HUES64 (cell line): ENCODE measurements around the gene HBG1.
"Not testable (repeated sequence)": the region's sequence is repeated elsewhere in the genome, so short reads cannot be mapped to it uniquely, and the experiment has no call there.

Experiments
- H3K27ac ChIP-seq: 2 replicates; pipeline ENCODE4 v1.7.0; 2013; ENCODE audit warnings: low read depth, low read length, inconsistent platforms
- H3K27me3 ChIP-seq: 2 replicates; pipeline ENCODE4 v1.6.1; 2013; ENCODE audit warnings: mild to moderate bottlenecking, low read length; ENCODE audit not compliant: insufficient read depth
- H3K36me3 ChIP-seq: 2 replicates; pipeline ENCODE4 v1.6.1; 2013; ENCODE audit warnings: mild to moderate bottlenecking, low read length; ENCODE audit not compliant: insufficient read depth
- H3K4me1 ChIP-seq: 2 replicates; pipeline ENCODE4 v1.6.1; 2013; ENCODE audit warnings: mild to moderate bottlenecking, low read length, moderate library complexity; ENCODE audit not compliant: insufficient read depth
- H3K4me3 ChIP-seq: 2 replicates; pipeline ENCODE4 v1.5.1; 2013; ENCODE audit warnings: mild to moderate bottlenecking, low read length, moderate library complexity
- H3K9ac ChIP-seq: 2 replicates; pipeline ENCODE4 v1.6.1; 2013; ENCODE audit warnings: mild to moderate bottlenecking, low read depth, low read length
- H3K9me3 ChIP-seq: 2 replicates; pipeline ENCODE4 v1.6.1; 2013; ENCODE audit warnings: low read depth, low read length; ENCODE audit not compliant: insufficient read depth
- WGBS: fragments of 150-250, 120-280 bp; methylation state at CpG from one replicate; pipeline ENCODE4 v1.1.7; 2013; ENCODE audit warnings: missing lambda C conversion rate; 5-methylcytosine and 5-hydroxymethylcytosine counted together

The HBG1 gene

DNA sequence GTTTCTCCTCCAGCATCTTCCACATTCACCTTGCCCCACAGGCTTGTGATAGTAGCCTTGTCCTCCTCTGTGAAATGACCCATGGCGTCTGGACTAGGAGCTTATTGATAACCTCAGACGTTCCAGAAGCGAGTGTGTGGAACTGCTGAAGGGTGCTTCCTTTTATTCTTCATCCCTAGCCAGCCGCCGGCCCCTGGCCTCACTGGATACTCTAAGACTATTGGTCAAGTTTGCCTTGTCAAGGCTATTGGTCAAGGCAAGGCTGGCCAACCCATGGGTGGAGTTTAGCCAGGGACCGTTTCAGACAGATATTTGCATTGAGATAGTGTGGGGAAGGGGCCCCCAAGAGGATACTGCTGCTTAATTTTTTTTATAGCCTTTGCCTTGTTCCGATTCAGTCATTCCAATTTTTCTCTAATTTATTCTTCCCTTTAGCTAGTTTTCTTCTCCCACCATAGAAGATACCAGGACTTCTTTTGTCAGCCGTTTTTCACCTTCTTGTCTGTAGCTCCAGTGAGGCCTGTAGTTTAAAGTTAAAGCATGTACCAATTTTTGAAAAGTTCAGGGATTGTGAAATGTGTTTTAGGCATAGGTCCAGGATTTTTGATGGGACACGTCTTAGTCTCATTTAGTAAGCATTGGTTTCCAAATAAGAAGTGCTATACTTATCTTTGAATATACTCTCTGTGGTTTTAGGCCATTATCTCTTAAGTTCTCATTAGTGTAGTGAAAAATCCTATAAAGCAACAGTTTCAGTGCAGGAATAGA lies 5.2 kb upstream of the HBG1 start, which contains the start of gene HBG2:
Gene HBG2 (minus strand): TSS at position 136 of the 768 bp plus-strand sequence. CDS start 53 bp downstream, at position 83.
- not testable (repeated sequence) for H3K36me3 ChIP-seq, H3K9me3 ChIP-seq, H3K9ac ChIP-seq, H3K27ac ChIP-seq, H3K27me3 ChIP-seq, H3K4me3 ChIP-seq
- 100% methylated on average over 3 of the region's 9 CpGs for WGBS
- H3K4me1 ChIP-seq: peaks cover 19% of the 10 kb centered on the region

DNA sequence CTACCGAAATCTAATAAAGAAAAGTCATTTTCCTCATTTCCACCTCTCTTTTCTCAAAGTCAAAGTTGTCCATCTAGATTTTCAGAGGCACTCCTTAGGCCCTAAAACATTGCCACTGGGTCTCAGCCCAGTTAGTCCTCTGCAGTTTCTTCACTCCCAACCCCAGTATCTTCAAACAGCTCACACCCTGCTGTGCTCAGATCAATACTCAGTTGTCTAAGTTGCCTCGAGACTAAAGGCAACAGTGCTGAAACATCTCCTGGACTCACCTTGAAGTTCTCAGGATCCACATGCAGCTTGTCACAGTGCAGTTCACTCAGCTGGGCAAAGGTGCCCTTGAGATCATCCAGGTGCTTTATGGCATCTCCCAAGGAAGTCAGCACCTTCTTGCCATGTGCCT lies 4.4 kb upstream of the HBG1 start:
- peaks cover 19% of the 10 kb centered on the region for H3K4me1 ChIP-seq
- H3K4me3 ChIP-seq, H3K27me3 ChIP-seq, H3K9me3 ChIP-seq, H3K27ac ChIP-seq, H3K9ac ChIP-seq, H3K36me3 ChIP-seq: not testable (repeated sequence)
- 90% methylated on average over 2 of the region's 2 CpGs for whole genome bisulfite sequencing

DNA sequence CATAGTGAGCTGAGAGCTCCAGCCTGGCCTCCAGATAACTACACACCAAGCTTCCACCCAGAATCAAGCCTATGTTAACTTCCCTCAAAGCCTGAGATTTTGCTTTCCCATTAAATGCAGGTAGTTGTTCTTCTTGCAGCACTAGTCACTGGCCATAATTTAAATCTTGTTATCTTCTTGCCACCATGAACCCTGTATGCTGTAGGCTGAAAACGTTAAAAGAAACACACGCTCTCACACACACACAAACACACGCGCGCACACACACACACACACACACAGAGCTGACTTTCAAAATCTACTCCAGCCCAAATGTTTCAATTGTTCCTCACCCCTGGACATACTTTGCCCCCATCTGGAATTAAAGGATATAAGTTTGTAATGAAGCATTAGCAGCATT lies 3.8 kb upstream of the HBG1 start:
- not testable (repeated sequence) for H3K4me3 ChIP-seq, H3K9me3 ChIP-seq, H3K27me3 ChIP-seq, H3K9ac ChIP-seq, H3K27ac ChIP-seq, H3K36me3 ChIP-seq
- WGBS: 88% methylated on average over 5 of the region's 5 CpGs
- peaks cover 16% of the 10 kb centered on the region for H3K4me1 ChIP-seq

DNA sequence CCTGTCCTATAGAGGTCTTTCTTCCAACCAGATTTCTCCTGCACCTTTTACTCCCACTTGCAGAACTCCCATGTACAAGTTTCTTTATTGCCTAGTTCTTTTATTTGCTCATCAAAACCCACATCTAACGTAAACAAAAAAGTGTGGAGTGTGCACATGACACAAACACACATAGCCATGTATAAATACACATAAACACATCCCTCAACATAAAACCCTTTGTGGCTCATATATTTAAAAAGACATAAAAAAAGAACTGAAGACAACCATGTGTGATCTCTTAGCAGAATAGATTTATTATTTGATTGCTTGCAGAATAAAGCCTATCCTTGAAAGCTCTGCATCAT lies 3.2 kb upstream of the HBG1 start:
- Histone ChIP-seq H3K27ac (no peak overlapping the region), H3K36me3 (no peaks in the 10 kb centered on the region), H3K9ac (no peak overlapping the region), H3K9me3 (no peaks in the 10 kb centered on the region), H3K4me1 (peaks cover 10% of the 10 kb centered on the region), H3K4me3 (no peak overlapping the region), H3K27me3 (no peaks in the 10 kb centered on the region; the same call in 1 of the 2 replicates)
- WGBS: 88% methylated on average over 1 of the region's 1 CpG

DNA sequence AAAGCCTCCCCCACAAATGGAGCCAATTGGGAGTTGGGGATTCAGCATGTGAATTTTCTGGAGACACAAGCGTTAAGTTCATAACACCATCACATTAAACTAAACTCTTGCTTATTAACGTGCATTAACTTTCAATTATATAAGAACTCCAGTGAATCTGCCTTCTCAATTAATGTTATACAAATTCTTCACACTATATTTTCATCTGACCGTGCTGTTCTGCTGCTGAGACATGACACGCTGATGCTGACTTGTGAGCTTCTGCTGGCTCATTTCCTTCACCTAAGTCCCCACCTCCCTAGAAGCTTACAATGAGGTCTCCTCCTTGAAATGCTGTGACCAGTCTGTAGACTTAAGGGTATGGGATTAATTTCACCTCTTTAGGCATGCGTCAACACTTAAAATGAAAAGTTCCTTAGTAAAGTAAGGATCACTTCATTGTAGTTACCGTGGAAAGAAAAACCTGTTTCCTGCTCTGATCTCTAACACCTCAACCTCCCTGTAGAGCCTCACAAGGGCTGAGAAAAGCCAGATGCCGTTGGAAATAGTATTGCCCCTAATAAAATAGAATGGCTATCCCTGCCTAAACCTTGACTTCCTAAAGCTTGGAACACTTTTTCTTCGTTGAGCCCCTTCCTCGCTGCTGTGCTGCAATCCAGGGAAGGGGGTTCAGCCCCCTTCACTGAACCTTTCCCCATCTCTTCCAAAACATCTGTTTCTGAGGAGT lies 2.7 kb upstream of the HBG1 start:
- peaks cover 5% of the 10 kb centered on the region for H3K4me1 ChIP-seq
- no peaks in the 10 kb centered on the region for H3K36me3 ChIP-seq
- H3K9me3 ChIP-seq: no peaks in the 10 kb centered on the region
- no peak overlapping the region for H3K4me3 ChIP-seq
- no peak overlapping the region for H3K9ac ChIP-seq
- H3K27me3 ChIP-seq: no peaks in the 10 kb centered on the region; the same call in 1 of the 2 replicates
- no peak overlapping the region for H3K27ac ChIP-seq
- WGBS: 95% methylated on average over 9 of the region's 9 CpGs

DNA sequence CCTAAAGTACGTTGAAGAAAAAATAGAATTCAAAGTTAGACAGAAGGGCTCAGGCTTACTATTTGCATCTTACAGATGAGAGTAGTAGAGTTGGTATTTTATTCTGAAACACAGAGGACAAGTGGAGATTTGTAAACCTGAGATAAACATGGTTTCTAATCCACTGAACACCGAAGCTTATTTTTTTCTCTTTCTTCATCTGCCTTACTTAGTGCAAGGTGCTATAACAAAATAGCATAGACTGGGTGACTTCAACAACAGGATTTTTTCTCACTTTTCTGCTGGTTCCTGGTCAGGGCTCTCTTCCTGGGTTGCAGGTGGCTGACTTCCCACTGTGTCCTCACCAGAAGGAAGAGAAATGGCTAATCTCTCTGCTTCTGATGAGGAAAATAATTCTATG lies 2.1 kb upstream of the HBG1 start:
- no peak overlapping the region for H3K27ac ChIP-seq
- no peak overlapping the region for H3K9ac ChIP-seq
- no peaks in the 10 kb centered on the region for H3K9me3 ChIP-seq
- peaks cover under 1% of the 10 kb centered on the region; the same call in 1 of the 2 replicates for H3K4me1 ChIP-seq
- no peaks in the 10 kb centered on the region; the same call in 1 of the 2 replicates for H3K27me3 ChIP-seq
- no peaks in the 10 kb centered on the region for H3K36me3 ChIP-seq
- no peak overlapping the region for H3K4me3 ChIP-seq
- WGBS: 100% methylated on average over 2 of the region's 2 CpGs

DNA sequence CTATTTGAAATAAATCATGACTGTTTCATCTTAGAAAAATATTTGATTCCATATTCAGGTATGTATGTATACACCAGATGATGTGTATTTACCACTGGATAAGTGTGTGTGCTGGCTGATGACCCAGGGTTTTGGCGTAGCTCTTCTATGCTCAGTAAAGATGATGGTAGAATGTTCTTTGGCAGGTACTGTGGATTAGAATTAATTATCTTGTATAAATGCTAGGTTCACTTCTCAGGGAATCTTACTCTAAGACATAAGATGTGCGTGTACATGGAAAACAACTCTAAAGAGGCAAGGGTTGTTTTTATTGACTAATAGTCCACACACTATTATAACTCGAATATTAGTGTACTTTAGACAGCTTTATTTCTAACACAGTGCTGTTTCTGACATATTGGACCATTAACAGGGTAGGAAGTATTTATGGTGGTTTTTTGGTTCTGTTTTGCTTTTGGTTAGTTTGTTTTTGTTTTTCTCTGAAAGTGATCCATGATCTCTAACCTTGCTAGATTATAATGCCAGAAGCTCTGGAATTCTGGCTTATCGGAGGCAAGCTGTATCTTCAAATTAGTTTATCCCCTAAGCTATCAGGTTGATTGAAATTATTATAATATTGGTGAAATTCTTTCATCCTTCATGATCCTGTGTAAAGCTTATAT lies 1.0 kb upstream of the HBG1 start:
- 98% methylated on average over 3 of the region's 4 CpGs for WGBS
- Histone ChIP-seq H3K4me1 (no peaks in the 10 kb centered on the region), H3K9me3 (no peaks in the 10 kb centered on the region), H3K27ac (no peak overlapping the region), H3K36me3 (no peaks in the 10 kb centered on the region), H3K9ac (no peak overlapping the region), H3K27me3 (no peaks in the 10 kb centered on the region), H3K4me3 (no peak overlapping the region)

DNA sequence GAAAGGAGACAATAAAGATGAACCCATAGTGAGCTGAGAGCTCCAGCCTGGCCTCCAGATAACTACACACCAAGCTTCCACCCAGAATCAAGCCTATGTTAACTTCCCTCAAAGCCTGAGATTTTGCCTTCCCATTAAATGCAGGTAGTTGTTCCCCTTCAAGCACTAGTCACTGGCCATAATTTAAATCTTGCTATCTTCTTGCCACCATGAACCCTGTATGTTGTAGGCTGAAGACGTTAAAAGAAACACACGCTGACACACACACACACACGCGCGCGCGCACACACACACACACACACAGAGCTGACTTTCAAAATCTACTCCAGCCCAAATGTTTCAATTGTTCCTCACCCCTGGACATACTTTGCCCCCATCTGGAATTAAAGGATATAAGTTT lies 1.2 kb downstream of the HBG1 start:
- not testable (repeated sequence) for H3K27ac ChIP-seq
- WGBS: 86% methylated on average over 2 of the region's 7 CpGs

DNA sequence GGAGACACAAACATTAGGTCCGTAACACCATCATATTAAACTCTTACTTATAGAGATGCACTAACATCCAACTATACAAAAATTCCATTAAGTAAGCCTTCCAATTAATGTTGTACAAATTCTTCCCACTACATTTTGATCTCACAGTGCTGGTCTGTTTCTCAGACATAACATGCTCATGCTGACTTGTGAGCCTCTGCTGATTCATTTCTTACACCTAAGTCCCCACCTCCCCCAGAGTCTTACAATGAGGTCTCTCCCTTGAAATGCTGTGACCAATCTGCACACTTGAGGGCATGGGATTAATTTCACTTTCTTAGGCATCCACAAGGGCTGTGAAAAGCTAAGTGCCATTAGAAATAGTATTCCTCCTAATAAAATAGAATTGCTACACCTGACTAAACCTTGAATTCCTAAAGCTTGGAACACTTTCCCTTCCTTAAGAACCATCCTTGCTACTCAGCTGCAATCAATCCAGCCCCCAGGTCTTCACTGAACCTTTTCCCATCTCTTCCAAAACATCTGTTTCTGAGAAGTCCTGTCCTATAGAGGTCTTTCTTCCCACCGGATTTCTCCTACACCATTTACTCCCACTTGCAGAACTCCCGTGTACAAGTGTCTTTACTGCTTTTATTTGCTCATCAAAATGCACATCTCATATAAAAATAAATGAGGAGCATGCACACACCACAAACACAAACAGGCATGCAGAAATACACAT lies 2.0 kb downstream of the HBG1 start:
- no peaks in the 10 kb centered on the region for H3K4me1 ChIP-seq
- no peaks in the 10 kb centered on the region for H3K27me3 ChIP-seq
- WGBS: 91% methylated on average over 3 of the region's 3 CpGs
- no peaks in the 10 kb centered on the region for H3K9me3 ChIP-seq
- no peak overlapping the region for H3K27ac ChIP-seq
- H3K4me3 ChIP-seq: no peak overlapping the region
- no peak overlapping the region for H3K9ac ChIP-seq
- H3K36me3 ChIP-seq: no peaks in the 10 kb centered on the region

More for the DNA sequence above, 1.2 kb downstream of the HBG1 start:
- not testable (repeated sequence) for H3K4me3 ChIP-seq, H3K36me3 ChIP-seq, H3K4me1 ChIP-seq, H3K9ac ChIP-seq, H3K9me3 ChIP-seq, H3K27me3 ChIP-seq

DNA sequence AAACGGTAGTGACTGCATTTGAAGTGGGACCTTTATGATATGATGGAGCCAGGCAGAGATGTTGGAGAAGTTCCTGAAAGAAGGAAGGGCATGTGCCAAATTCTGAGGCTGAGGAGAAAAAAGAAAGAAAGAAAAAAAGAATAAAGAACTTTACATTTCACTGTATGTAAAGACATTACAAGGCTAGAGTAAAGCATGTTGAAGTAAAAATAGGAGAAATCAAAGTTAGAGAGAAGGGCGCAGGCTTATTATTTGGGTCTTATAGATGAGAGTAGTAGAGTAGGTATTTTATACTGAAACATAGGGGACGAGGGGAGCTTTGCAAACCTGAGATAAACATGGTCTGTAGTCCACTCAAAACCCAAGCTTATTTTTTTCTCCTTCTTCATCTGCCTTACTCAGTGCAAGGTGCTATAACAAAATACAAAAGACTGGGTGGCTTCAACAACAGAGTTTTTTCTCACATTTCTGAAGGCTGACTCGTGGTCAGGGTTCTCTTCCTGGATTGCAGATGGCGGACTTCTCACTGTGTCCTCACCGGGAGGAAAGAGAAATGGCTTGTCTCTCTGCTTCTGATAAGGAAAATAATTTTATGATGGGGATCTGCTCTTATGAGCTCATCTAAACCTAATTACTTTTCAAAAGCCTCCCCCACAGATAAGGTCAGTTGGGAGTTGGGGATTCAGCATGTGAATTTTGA lies 2.7 kb downstream of the HBG1 start:
- H3K4me1 ChIP-seq: no peaks in the 10 kb centered on the region
- no peak overlapping the region for H3K4me3 ChIP-seq
- no peak overlapping the region for H3K27ac ChIP-seq
- 95% methylated on average over 6 of the region's 6 CpGs for WGBS
- H3K9me3 ChIP-seq: no peaks in the 10 kb centered on the region
- no peaks in the 10 kb centered on the region for H3K27me3 ChIP-seq
- no peaks in the 10 kb centered on the region for H3K36me3 ChIP-seq
- H3K9ac ChIP-seq: no peak overlapping the region
